Right ventricle myocardium superior (tissue), 1 donor: ENCODE results near the gene TECR. TPM values are rescaled to one million over a fixed set of nuclear protein-coding genes. Genes with fewer than 3 reads are reported as not detected.
"Not testable (repeated sequence)": the region's sequence is repeated elsewhere in the genome, so short reads cannot be mapped to it uniquely, and the experiment has no call there.

Source experiments
- ATAC-seq: fragments of 200-7000 bp; cut with Tn5 transposase; one replicate; pipeline ENCODE4 v1.9.1; 2020; ENCODE audit warnings: mild to moderate bottlenecking; ENCODE audit not compliant: poor library complexity
- DNase-seq: peaks from one replicate; pipeline ENCODE4 v3.0.0-alpha.2; 2020
- intact Hi-C: fragments of 100-400 bp; cut with DNase I; formaldehyde crosslinking; loops from one replicate; pipeline ENCODE4 v1.11.2; 2022
- total RNA-seq: library from RNA; stranded (reverse); fragmentation: NEBNext Ultra II Directional; extraction: Animal tissue kit (Norgen Biotek cat#: 25700); gene quantifications from one replicate; pipeline ENCODE4 v1.2.1, GENCODE V29; 2021
- donor health status: DM: no; HTN: yes; CAD: no; lungs with severe emphysema.

Gene TECR
- total RNA-seq, 1 donor from 2014 or later: 73.8 TPM

GRCh38 chr19:14528419-14529253, 758 bp upstream of the TECR start:
- intact Hi-C loops: no loop called here
- DNase-seq: peak; percentile 55
- no peak for ATAC-seq

DNA sequence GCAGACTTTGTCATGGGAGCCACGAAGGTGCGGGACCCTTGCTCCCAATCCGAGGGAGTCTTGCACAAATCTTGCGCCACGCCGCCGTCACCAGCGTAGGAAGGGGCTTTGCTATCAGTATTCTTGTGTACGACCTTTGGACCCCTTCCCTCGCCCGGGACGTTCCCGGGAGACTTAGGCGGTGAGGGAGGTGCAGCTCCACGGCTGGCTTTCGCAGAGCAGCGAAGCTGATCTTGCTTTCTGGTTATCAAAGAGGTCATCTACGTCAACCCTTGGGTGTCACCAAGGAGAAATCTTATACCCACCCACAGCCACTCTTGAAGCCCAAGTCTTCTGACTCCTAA, 583 bp downstream of the TECR start:
- no peak for DNase-seq
- intact Hi-C loops: no loop called here
- ATAC-seq: peak; percentile 2

DNA sequence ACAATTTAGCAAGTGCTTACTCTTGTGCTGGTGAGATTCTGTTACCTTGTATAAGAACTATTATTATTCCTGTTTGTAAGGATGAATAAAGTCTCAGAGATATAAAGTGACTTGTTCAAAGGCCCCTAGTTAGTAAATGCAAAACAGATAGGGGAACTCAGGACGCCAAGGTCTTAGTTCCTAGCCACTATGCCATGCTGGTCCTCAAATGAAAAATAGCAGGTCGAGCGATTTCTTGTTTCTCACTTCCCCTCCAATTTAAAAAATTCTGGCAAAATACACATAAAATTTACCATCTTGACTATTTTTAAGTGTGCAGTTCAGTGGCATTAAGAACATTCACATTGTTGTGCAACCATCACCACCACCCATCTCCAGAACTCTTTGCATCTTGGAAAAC, 1.1 kb downstream of the TECR start:
- intact Hi-C loops: no loop called here
- no peak for DNase-seq
- ATAC-seq: no peak

DNA sequence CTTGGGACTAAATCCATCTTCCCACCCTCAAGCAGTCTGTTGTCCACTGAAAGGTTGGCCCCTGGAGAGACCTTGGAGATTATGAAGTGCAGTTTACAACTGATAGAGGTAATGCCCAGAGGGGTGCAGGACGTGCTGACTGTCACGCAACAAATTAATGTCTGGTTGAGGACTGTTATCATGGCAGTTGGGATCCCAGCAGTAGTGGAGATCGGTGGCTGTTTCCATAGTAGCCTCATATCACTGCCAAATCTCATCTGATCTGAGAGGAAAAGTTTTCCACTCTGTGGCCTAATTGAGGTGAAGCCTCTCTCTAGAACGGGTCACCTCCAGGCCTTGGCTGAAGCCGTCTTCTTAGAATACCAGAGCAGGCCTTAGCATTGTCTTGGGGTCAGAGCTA, 4.1 kb downstream of the TECR start:
- intact Hi-C loops: no loop called here
- ATAC-seq: no peak
- DNase-seq: no peak

DNA sequence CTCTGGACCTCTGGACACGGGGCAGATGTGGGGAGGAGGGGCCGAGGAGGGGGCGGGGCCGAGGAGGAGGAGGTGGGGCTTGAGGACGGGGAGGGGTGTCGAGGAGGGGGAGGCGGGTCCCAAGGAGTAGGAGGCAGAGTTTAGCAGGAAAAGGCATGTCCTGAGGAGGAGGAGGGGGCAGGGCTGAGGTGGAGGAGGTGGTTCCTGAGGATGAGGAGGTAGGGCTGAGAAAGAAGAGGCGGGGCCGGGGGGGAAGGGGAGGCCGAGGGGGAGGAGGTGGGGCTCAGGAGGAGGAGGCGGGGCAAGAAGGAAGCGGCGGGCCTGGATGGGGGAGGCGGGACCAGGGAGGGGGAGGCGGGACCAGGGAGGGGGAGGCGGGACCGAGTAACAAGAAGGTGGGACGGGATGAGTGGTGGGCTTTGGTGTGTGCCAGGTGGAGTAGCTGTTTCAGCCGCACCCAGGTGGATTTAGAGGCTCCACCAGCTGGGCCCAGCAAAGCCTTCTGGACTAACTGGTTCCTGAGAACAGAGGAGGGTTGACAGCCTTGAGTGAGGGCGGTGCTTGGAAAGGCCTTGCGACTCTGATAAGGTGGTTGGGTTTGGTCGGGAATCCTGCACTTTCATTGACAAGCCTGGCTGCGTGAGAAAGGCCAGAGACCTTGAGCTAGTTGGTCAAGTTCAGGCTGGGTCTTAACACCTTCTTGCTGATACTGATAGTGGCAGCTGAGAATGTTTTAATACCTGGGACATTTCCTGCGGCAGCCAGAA, 7.7 kb downstream of the TECR start:
- ATAC-seq: peak; percentile 71
- intact Hi-C loops: no loop called here
- DNase-seq: peak; percentile 79

DNA sequence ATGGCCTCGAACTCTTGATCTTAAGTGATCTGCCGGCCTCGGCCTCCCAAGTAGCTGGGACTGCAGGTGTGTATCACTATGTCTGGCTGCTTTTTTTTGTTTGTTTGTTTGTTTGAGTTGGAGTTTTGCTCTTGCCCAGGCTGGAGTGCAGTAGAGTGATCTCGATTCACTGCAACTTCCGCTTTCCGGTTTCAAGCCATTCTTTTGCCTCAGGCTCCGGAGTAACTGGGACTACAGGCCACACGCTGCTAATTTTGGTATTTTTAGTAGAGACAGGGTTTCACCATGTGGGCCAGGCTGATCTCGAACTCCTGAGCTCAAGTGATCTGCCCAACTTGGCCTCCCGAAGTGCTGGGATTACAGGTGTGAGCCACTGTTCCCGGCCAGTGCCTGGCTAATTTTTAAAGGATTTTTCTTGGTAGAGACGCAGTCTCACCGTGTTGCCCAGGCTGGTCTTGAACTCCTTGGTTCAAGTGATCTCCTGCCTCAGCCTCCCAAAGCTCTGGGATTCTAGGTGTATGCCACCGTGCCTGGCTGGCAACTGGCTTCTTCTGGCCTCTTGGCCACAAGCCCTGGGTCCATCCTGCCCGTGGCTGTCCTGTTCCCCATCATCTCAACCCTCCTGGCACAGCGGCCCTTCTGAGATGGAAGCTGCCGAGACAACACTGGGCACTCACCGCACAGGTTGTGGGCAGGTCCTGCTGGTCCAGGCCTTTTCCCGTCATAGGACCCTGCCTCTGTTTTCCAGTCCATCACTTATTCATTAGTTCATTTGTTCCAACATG, 11.5 kb downstream of the TECR start:
- no peak for DNase-seq
- intact Hi-C loops: no loop called here
- ATAC-seq: no peak

DNA sequence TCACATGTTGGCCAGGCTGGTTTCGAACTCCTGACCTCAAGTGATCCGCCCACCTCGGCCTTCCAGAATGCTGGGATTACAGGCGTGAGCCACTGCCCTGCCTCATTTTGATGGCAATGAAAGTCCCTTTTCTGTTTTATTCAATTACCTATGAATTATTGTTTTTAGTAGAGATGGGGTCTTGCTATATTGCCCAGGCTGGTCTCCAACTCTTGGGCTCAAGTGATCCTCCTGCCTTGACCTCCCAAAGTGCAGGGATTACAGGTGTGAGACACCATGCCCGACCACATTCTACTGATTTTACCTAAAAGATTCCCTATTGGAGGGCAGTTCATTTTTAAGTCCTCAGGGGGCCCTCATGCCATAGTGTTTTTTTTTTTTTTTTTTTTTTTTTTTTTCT, 12.6 kb downstream of the TECR start:
- ATAC-seq, intact Hi-C loops, DNase-seq: not testable (repeated sequence)

- intact Hi-C loops: no loop called here
- ATAC-seq (peak; percentile 14), DNase-seq (no peak)
Observed at GRCh38 chr19:14542711-14543328, 13.4 kb downstream of the TECR start.

DNA sequence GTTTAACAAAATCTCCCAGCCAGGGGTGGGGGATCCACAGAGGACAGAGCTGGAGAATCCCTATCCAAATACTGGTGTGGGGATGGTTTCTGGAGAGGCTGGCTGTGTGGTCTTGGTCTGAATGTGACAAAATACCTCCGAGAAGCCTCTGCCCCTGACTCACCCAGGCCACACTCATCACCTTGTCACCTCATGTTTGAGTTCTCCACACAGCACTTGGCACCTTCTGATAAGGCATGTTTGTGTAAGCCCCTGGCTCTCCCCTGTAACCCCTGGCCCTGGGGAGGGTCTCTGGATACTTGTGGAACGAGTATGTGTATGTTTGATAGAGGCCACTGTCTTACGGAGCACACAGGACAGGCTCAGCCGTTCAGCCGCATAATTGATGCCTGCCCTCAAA, 14.7 kb downstream of the TECR start:
- ATAC-seq (no peak), DNase-seq (no peak)
- intact Hi-C loops: no loop called here

DNA sequence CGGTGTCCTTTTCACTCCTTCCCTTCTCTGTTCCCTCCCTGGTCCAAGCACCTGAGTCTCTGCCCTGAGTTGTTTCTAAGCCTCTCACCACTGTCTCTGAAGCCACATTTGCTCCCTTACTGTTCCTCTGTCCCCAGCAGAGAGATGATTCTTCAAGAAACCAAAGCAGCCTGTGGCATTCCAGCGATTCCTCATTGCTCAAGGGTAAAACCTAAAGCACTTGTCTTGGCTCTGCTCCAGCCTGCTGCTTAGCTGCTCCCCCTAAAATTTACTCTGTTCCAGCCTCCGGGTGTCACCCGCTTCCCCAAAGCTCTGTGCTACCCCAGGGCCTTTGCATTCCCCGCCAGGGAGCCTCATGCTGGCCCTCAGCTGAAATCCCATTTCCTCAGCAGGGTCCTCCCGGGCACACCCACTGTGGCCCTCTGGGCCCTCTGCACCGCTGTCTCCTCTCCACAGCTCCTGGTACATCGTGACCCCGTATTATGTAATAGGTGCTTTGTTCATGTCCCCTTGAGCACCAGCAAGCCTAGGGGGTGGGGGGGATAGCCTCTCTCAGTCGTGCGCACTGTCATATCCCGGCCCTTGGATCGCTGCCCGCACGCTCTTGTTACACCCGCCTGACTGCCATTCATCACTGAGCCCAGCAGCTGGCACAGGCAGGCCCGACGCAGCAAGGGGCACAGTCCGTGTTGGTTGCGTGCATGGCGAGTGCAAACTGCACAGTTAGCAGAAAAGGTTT, 15.8 kb downstream of the TECR start:
- intact Hi-C loops: no loop called here
- DNase-seq (peak; percentile 83), ATAC-seq (peak; percentile 89)

DNA sequence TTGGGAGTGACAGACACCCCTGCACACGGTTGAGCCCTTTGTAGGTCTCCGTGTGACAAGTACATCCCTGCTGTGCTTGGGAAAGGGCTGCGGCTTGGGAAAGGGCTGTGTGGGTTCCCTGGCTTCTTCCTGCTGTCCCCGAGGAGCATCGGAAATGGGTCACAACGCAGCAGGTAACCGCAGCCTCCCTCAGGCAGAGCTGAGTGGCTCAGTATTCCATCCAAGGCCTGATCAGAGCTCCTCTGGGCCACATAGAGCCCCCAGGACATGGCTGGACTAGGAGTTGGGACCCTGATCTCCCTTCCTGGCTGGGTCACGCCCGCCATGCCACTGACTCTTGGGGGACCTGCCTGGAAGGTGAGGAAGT, 16.3 kb downstream of the TECR start:
- no peak for DNase-seq
- intact Hi-C loops: no loop called here
- no peak for ATAC-seq

- DNase-seq (no peak), ATAC-seq (no peak)
- intact Hi-C loops: no loop called here
Observed at GRCh38 chr19:14550201-14550754, 20.9 kb downstream of the TECR start.

DNA sequence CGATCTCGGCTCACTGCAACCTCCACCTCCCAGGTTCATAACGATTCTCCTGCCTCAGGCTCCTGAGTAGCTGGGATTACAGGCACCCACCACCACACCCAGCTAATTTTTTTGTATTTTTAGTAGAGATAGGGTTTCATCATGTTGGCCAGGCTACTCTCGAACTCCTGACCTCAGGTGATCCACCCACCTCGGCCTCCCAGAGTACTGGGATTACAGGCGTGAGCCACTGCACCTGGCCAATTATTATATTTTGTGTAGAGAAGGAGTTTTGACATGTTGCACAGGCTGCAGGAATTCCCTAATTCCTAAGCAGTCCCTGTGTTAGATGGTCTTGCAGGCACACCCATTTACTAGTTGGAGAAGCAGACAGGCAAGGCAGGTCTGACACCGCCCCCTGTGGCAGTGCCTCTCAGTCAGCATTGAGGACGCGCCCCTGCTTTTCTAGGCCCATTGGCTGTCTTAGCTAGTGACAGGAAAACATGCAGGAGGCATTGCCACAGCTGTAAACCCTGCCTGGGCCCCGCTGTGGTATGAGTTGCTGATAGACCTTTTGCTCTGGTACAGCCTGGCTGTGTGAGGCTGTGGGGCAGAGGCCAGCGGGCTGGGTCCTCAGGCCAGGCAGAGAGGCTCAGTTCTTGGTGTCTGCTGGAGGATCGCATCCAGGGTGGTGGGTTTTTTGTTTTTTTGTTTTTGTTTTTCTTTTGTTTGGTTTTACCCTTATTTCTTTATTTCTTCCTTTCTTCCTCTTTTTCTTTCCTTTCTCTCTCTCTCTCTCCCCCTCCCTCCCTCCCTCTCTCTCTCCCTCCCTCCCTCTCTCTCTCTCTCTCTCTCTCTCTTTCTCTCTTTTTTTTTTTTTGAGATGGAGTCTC, 22.0 kb downstream of the TECR start:
- peak; percentile 79 for DNase-seq
- intact Hi-C loops: not testable (repeated sequence)
- ATAC-seq: peak; percentile 76

- DNase-seq, intact Hi-C loops, ATAC-seq: not testable (repeated sequence)
Observed at GRCh38 chr19:14552006-14552360, 22.6 kb downstream of the TECR start.

DNA sequence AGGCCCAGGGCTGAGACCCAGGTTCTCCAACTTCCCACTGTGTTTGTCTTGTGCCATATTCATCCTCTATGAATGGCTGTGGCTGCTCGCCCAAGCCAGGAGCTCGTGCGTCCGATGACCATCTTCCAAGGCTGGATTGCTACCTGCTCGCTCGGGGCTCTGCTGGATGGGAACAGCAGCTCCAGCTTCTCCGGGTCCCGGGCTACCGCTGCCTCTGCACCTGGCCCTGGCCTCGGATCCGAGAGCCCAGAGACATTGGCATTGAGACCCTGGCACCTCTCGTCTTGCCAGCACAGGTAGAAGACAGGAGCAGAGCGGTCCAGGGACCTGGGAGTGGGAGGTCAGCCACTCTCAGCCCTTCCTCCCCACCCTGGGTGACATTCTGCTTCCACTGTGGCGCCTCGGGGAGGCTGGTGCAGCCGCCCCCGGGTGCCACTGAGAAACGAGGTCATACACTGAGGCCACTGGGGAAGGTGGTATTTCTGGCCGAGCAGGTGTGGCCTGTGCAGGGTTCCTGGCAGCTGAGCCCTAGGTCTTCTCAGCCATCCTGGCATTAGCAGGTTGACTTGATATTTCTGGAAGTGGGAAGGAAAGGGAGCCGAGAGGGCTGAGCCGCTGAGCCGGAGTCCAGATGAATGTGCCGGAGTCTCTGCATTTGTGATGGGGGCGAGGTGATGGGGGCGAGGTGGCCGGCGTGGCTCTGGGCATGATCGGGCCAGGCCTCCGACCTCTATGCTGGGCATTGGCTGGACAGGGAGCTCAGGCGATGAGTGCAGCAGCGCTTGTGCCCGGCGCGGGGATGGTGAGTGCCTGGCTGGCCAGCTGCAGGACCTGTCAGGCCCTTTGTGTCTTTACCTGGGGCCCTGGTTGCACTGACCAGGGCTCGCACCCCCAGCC, 23.9 kb downstream of the TECR start:
- intact Hi-C loops: no loop called here
- DNase-seq (no peak), ATAC-seq (no peak)

GRCh38 chr19:14553939-14554243, 24.5 kb downstream of the TECR start:
- intact Hi-C loops: no loop called here
- DNase-seq (no peak), ATAC-seq (no peak)
